ENCODE measurements around the gene METTL22. TPM values are rescaled to one million over a fixed set of nuclear protein-coding genes. Genes with fewer than 3 reads are reported as not detected.
A peak's percentile ranks its signal among the peaks of the same experiment; 100 is the strongest.

The METTL22 gene
- total RNA-seq, 1 donor from 2014 or later: 41.1 TPM

GRCh38 chr16:8663192-8664089, 41.9 kb downstream of the METTL22 start:
- Histone ChIP-seq H3F3A (ENCODE audit: low read depth) (no peaks in the 10 kb centered on the region), H3K9ac (no peak overlapping the region), H3K36me3 (no peaks in the 10 kb centered on the region), H3K79me2 (ENCODE audit: low read depth) (no peaks in the 10 kb centered on the region), H3K9me3 (ENCODE audit: low read depth) (no peaks in the 10 kb centered on the region), H3K4me3 (no peak overlapping the region), H3K27ac (no peak overlapping the region), H3K4me1 (no peaks in the 10 kb centered on the region), H3K4me2 (no peak overlapping the region), H3K27me3 (no peaks in the 10 kb centered on the region), H4K20me1 (ENCODE audit: low read depth) (no peaks in the 10 kb centered on the region), H2AFZ (replicated peaks) (no peak overlapping the region)
- H3K27ac Mint-ChIP-seq: peak overlapping the region; percentile 82
- no peak for DNase-seq (ENCODE audit: low spot score)
- peaks cover 12% of the 10 kb centered on the region for H3K27me3 Mint-ChIP-seq (ENCODE audit: insufficient read depth, low read depth)
- H3K4me1 Mint-ChIP-seq: peaks cover 30% of the 10 kb centered on the region
- no peak overlapping the region for H3K4me3 Mint-ChIP-seq
- no peaks in the 10 kb centered on the region for H3K36me3 Mint-ChIP-seq
- TF ChIP-seq CTCF (IDR thresholded peaks at IDR 0.05) (no peak), EZH2phosphoT487 (IDR thresholded peaks at IDR 0.05) (no peak), EZH2 (IDR thresholded peaks at IDR 0.05) (no peak)
- no peaks in the 10 kb centered on the region for H3K9me3 Mint-ChIP-seq

- Histone ChIP-seq H3K4me2 (no peak overlapping the region), H3K36me3 (no peaks in the 10 kb centered on the region), H3K4me3 (no peak overlapping the region)
Measured at GRCh38 chr16:8665529-8665928, 44.0 kb downstream of the METTL22 start.

GRCh38 chr16:8667492-8667891, 46.0 kb downstream of the METTL22 start:
- H3K27ac Mint-ChIP-seq: no peak overlapping the region
- TF ChIP-seq EZH2 (IDR thresholded peaks at IDR 0.05) (no peak), CTCF (IDR thresholded peaks at IDR 0.05) (no peak), EZH2phosphoT487 (IDR thresholded peaks at IDR 0.05) (no peak)
- peaks cover 10% of the 10 kb centered on the region for H3K27me3 Mint-ChIP-seq (ENCODE audit: insufficient read depth, low read depth)
- peaks cover 7% of the 10 kb centered on the region for H3F3A ChIP-seq (ENCODE audit: low read depth)
- H3K9me3 ChIP-seq (ENCODE audit: low read depth): no peaks in the 10 kb centered on the region
- no peak overlapping the region for H3K9ac ChIP-seq
- no peaks in the 10 kb centered on the region for H3K79me2 ChIP-seq (ENCODE audit: low read depth)
- H3K27me3 ChIP-seq: peaks cover 7% of the 10 kb centered on the region
- no peak overlapping the region for H3K4me3 Mint-ChIP-seq
- no peaks in the 10 kb centered on the region for H3K9me3 Mint-ChIP-seq
- no peaks in the 10 kb centered on the region for H3K36me3 Mint-ChIP-seq
- no peak overlapping the region for H2AFZ ChIP-seq (replicated peaks)
- no peak overlapping the region for H3K4me3 ChIP-seq
- no peak for DNase-seq (ENCODE audit: low spot score)
- no peak overlapping the region for H3K4me2 ChIP-seq
- H4K20me1 ChIP-seq (ENCODE audit: low read depth): no peaks in the 10 kb centered on the region
- no peaks in the 10 kb centered on the region for H3K36me3 ChIP-seq
- peaks cover 25% of the 10 kb centered on the region for H3K4me1 Mint-ChIP-seq
- no peak overlapping the region for H3K27ac ChIP-seq
- peaks cover 9% of the 10 kb centered on the region for H3K4me1 ChIP-seq

More at GRCh38 chr16:8665529-8665928, 44.0 kb downstream of the METTL22 start:
- peaks cover 4% of the 10 kb centered on the region for H3F3A ChIP-seq (ENCODE audit: low read depth)
- H3K9me3 ChIP-seq (ENCODE audit: low read depth): no peaks in the 10 kb centered on the region
- TF ChIP-seq EZH2 (IDR thresholded peaks at IDR 0.05): no peak
- no peak for TF ChIP-seq CTCF (IDR thresholded peaks at IDR 0.05)
- Mint-ChIP-seq H3K36me3 (no peaks in the 10 kb centered on the region), H3K4me1 (peaks cover 30% of the 10 kb centered on the region), H3K27ac (no peak overlapping the region), H3K9me3 (no peaks in the 10 kb centered on the region), H3K27me3 (ENCODE audit: insufficient read depth, low read depth) (peaks cover 15% of the 10 kb centered on the region), H3K4me3 (no peak overlapping the region)
- no peaks in the 10 kb centered on the region for H3K79me2 ChIP-seq (ENCODE audit: low read depth)
- H3K4me1 ChIP-seq: peaks cover 5% of the 10 kb centered on the region
- DNase-seq (ENCODE audit: low spot score): no peak
- no peak overlapping the region for H3K9ac ChIP-seq
- no peaks in the 10 kb centered on the region for H4K20me1 ChIP-seq (ENCODE audit: low read depth)
- H2AFZ ChIP-seq (replicated peaks): no peak overlapping the region
- no peak overlapping the region for H3K27ac ChIP-seq
- H3K27me3 ChIP-seq: no peaks in the 10 kb centered on the region
